Vagina (tissue), 2 donors: ENCODE results near the gene GPR156.

ENCODE experiments used
- POLR2A ChIP-seq, 2 donors: fragments of 450-650 bp; IDR thresholded peaks; one replicate each; pipeline ENCODE4 v1.6.1; 2017; ENCODE audit warnings: antibody characterized with exemption in 2 of 2, mild to moderate bottlenecking in 2 of 2, moderate library complexity in 2 of 2
- POLR2AphosphoS5 ChIP-seq, 2 donors: sonication (generic); formaldehyde crosslinking; IDR thresholded peaks; one replicate each; pipeline ENCODE4 v1.9.0; 2017; ENCODE audit warnings: antibody characterized with exemption in 2 of 2, mild to moderate bottlenecking in 2 of 2, low read depth in 1 of 2; ENCODE audit not compliant: insufficient read depth in 1 of 2
- TF ChIP-seq, protein P1 (sequence below), 3 experiments: fragments of 450-650 bp in 2 of 3; fragments of 200-600 bp in 1 of 3; sonication (generic) in 1 of 3; IDR thresholded peaks; one replicate each; pipeline ENCODE4 v1.5.1; 2017 to 2019; ENCODE audit warnings: antibody characterized with exemption in 3 of 3, mild to moderate bottlenecking in 2 of 3, moderate library complexity in 2 of 3

DNA sequence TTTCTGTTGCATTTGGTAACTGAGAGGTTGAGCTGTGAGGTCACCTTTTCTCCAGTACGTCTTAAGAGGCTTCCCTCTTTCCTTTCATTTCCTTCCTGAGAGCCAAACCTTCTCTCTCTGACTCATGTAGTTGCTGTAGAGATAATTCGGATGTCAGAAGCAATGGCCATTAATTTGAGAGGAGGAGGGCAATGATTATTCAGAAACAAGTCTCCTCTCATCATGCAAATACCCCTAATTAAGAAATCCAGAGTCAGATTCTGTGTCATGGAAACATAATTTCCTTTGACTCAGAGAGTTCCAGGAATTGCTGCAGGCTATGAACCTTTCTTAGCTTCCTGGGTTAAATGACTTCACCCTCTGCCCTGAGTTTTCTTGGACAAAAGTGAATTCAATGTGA, 131.7 kb downstream of the GPR156 start:
- TF ChIP-seq POLR2A (IDR thresholded peaks at IDR 0.05): no peak
- peak in 1 of 2 donors; percentile 39 for TF ChIP-seq POLR2AphosphoS5 (IDR thresholded peaks at IDR 0.05; ENCODE audit: insufficient read depth in 1 of 2, low read depth in 1 of 2)
- TF ChIP-seq, protein P1, sequence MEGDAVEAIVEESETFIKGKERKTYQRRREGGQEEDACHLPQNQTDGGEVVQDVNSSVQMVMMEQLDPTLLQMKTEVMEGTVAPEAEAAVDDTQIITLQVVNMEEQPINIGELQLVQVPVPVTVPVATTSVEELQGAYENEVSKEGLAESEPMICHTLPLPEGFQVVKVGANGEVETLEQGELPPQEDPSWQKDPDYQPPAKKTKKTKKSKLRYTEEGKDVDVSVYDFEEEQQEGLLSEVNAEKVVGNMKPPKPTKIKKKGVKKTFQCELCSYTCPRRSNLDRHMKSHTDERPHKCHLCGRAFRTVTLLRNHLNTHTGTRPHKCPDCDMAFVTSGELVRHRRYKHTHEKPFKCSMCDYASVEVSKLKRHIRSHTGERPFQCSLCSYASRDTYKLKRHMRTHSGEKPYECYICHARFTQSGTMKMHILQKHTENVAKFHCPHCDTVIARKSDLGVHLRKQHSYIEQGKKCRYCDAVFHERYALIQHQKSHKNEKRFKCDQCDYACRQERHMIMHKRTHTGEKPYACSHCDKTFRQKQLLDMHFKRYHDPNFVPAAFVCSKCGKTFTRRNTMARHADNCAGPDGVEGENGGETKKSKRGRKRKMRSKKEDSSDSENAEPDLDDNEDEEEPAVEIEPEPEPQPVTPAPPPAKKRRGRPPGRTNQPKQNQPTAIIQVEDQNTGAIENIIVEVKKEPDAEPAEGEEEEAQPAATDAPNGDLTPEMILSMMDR (IDR thresholded peaks at IDR 0.05): no peak
